HG03097 (cell line): ENCODE measurements around the gene MYLIP.

Source experiments
- ATAC-seq: cut with Tn5 transposase; IDR thresholded peaks from one replicate; pipeline ENCODE4 v1.9.1; 2021; ENCODE audit not compliant: unreplicated experiment, low FRiP score

The MYLIP gene

DNA sequence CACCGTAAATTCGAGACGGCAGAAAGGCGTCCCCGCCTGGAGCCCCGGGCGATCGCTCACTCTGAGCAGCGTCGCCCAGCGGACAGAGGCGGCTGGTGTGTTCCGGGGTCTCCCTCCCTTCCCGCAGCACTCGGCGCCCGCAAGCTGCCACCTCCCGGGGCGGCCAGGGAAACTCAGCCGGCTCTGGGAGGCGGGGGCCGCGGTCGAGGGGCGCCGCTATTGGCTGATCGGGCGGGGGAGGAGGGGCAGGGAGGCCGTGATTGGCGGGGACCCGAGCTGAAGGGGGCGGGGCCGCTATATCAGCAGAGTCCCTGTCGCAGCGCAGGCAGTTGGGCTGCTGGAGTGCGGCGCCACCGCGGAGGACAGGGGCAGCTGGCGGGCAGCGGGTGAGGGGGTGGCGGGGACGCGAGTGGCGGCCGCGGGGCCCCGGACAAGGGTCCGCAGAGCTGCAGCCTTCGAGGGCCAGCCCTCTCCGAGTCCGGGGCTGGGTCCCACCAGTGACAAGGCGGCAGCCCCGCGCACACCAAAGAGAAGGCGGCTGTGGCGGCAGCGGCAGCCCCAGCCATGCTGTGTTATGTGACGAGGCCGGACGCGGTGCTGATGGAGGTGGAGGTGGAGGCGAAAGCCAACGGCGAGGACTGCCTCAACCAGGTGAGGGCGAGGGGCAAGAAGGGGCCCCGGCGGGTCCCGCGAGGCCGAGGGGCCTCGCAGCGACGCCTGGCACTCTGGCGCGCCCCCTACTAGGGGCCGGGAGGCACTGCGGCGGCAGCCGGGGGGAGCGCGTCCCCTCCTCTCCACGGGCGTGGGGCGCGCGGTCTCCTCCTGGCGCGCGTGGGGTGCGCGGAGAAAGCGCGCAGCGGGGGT lies at the start of gene MYLIP:
Gene MYLIP, plus strand, starts transcription at position 328 of the 864 bp plus-strand sequence. Its CDS starts 237 bp downstream, at position 565.
- ATAC-seq = peak; percentile 65

DNA sequence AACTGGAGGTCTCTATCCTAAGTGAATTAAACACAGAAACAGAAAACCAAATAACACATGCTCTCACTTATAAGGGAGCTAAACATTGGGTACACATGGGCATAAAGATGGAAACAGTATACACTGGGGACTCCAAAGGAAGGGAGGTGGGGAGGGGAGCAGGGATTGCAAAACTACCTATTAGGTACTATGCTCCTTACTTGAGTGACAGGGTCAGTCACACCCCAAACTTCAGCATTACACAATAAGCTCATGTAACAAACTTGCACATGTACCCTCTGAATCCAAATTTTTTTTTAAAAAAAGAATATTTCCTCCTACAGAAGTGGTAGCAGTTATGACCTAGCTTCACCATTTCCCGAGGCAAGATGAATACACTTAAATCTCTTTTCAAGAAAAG lies 49.5 kb upstream of the MYLIP start:
- ATAC-seq = no peak

DNA sequence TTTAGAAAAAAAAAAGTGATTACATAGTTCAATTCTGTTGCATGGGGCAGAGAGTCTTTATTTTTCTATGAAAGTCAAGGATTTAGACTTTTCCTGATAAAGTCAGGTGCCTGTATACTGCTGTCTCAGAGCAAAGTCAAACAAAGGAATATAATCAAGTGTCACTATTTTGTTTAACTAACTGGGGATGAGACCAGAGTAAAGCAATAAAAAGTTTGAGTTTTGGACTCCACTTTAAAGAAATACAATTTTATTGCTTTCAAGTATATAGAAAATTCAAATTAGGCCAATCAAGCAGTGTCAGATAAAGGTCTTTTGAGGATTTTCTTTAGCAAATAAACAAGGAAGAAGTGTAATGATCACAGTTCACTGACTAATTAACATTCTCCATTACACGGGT lies 48.7 kb upstream of the MYLIP start:
- ATAC-seq = no peak

DNA sequence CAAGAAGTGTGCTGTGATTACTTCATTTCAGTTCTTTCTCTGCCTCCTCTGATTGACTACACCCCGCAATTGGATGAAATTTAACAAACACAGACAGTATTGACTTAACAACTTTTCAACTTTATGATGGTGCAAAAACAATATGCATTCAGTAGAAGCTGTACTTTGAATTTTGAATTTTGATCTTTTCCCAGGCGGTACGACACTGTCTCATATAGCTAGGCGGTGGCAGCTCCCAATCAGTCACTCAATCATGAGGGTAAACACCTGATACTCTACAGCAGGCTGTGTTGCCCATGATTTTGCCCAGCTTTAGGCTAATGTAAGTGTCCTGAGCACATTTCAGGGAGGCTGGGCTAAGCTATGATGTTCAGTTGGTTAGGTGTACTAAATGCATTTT lies 47.6 kb upstream of the MYLIP start:
- ATAC-seq = no peak

DNA sequence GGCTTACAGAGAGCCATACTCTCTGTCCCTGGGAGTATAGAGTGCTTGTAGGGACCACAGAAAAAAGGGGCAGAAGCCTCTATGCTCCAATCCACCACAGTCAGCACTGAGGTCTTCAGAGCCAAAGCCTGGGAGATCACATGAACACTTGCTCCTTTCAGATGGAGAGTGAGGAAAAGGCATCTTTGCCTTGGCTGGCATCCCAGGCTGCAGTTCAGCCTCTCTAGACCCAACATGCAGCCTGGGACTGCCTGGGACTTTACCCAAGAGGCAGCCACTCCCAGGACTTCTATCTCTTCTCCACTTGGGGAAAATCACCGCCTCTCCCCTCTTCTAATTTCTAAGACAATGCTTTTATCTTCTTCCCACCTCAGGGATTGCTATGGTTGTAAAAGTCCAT lies 46.5 kb upstream of the MYLIP start:
- no peak for ATAC-seq

DNA sequence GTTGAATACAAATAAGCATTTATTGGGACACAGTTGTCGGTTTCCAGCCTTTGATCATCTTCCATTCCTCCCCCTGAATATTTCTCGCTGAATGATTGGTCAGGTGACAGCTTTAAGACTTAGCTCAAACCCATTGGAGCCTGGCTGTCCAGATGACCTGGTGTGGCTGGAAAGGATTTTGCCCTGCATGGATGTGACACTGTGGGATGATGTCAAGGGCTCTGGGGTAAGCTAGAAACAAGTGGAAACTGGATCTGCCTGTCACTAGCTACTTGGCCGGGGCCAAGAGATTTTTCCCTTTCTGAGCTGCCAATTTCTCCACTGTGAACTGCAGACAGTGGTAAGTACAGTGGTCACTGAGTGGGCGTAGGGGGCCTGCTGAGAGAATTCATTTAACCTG lies 41.9 kb upstream of the MYLIP start:
- ATAC-seq = no peak

DNA sequence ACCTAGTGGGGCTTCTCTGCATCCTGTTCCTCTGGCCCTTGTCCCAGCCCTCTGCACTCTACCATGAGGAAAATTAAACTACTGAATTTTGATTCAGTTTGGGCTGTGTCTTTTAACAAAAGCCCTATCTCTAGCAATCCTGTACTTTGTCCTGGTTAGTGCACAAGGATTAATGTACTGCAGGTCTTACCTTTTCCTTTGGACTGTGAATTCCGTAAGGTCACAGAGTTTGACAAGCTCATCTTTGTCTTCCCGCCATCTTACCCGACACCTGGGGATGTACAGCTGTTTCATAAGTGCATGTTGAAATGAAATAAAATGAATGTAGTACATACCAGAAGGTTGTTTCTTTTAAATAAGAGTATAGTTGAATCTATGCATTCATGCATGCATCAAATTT lies 41.5 kb upstream of the MYLIP start:
- no peak for ATAC-seq

DNA sequence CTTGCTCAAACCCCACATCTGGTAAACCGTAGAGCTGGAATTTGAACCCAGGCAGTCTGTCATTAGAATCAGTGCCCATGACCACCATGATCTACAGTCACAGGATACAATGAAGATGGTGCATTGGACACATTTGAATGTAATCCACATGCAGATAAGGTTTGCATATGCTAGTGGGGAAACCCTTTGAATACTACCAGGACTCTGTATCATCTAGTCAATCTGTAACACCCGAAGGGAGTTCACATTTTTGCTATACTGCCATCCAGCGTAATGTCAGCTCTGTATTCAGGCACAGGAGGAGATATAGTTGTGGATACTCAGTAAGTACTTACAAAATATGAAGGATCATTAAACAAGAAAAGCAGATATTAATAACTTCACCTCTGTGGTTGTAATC lies 40.5 kb upstream of the MYLIP start:
- no peak for ATAC-seq

DNA sequence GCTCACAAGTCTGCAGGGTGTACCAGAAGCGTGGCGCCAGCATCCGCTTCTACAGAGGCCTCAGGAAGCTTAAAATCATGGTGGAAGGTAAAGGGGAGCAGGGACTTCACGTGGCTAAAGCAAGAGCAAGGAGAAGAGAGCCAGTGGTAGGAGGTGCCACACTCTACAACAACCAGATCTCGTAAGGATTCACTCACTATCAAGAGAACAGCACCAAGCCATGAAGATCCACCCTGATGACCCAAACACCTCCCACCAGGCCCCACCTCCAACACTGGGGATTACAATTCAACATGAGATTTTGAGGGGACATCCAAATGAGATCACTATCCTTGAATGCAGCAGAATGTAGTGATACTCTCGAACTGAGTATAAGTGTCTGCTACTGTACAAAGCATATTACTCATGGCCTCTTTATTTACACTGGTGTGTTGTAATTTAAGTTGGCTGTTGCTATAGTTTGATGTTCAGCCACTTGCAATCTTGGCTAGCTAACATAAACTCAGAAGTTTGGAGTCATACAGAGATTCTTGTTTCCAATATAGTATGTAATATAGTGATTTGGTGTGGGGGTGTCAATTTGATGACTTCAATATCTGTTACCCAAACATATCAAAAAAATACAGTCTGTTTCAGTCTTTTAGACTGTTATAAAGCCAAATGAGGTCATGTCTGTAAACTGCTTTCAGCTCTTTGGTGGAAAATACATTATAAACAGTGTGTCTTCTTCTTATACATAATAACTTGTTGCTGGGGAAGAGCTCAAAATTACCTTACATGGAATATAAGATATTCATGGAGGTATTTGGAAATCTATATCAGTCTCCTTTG lies 39.4 kb upstream of the MYLIP start:
- no peak for ATAC-seq

DNA sequence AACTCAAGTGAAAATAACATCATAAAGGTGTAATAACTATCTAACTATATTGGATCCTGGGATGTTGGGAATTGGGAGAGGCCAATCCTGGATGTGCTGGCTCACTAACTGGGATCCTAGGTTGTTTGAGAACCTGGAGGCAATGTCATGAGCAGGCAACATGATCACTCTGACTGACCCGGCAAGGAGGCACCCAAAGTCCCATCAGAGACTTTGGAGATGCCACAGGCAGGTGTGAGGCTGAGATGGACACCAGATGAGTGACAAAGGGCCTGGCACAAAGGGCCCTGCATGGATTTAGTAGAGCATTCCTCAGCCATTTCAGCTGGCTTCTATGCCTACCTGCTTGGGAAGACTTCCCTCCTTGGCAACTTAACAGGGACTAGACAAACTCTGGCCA lies 38.4 kb upstream of the MYLIP start:
- no peak for ATAC-seq

DNA sequence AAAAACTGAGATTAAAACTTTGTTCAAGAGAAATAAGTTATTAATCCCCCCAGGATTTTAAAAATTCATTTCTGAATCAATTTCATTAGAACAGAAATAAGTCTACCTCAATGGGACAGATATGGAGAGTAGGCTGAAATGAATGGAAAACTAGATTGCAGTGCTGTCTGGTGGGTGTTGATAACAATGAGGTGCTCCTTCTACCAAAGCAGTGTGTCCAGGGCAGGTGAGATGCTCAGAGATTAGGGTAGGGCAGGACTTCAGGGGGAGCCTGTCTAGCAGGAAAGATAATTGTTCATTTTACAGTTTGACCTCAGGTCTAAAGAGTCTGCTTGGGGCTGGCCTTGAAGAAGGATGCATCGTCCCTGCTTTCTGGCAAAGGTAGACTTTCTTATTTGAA lies 38.0 kb upstream of the MYLIP start:
- ATAC-seq = no peak

DNA sequence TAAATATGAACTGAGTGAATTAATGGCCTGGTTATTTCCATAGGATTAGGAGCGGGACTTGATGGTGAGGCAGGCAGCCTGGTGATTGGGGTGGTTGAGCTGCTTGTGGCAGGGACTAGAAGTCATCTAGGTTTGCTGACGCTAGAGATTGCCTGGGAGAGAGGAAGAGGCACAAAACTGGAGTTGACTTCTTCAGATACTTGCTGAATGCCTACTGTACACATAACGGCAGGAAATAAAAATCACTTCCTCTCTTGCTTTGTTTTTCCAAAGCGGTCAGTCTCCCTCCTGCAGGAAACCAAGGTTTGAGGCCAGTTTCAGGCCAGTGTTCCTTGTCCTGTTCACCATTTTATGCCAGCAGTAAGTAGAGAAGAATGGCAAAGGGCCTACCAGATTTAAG lies 36.7 kb upstream of the MYLIP start:
- ATAC-seq = no peak

DNA sequence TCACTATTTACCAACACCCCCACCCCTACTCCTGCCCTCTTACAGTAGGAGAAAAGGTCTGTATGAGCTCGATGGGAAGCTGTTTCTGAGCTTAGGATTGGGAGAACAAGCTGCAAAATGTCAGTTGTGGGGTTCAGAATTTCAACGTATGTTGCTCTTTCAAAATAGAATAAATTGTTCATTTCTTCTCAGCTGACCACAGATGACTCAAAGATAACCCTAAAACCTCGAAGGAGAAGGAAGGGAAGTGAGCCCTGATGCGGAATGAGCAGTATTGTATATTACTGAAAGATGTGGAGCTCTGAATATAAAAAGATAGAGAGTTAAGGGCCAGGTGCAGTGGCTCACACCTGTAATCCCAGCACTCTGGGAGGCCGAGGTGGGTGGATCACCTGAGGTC lies 35.9 kb upstream of the MYLIP start:
- ATAC-seq = no peak

DNA sequence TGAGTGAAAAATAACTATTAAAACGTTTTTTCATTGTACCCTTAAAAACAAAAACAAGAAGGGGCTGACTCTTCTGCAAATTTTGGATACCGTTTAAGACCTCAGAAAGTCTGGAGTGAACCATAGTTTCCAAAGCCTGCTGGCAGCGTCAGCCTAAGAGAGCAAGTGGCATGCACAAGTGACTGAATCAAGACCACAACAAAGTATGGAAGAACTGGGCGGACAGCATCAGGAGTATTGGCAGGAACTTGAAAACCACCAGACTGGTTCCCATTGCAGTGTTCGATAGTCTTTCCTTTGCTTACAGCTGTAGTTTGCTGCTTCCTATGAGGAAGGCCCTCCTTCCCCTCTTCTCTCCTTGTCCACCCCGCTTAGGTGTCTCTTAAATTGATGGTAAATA lies 33.7 kb upstream of the MYLIP start:
- ATAC-seq = no peak

DNA sequence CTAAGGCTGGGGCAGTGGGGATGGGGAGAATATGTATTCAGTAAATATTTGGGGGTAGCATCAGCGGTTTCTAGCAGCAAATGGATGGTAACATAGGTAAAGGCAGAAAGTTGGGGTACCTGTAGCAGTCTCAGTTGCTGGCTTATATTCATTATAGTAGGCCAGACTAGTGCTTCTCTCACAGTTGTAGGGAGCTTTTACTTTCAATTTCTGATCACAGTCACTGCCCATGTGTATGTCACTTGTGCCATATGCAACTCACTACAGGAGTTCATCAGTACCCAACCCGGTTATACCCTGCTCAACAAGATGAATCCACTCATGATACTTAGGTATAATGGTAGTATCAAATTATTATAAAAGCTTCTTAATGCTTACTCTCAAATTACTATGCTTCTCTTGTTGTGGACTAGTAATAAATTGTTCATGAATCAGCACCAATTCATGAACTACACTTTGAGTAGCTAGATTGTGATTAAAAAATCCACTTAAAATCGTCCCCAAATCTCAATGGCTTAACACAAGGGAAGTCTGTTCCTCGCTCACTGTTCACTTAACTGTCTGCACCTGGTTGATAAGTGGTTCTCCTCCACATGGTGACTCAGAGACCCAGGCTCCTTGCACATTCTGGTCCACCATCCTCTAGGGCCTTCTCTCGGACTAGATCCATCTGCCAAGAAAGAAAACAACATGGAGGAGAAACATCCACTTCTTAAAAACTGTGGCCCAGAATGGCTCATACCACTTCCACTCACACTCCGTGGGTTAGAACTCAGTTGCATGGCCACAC lies 31.3 kb upstream of the MYLIP start:
- ATAC-seq = peak; percentile 50

DNA sequence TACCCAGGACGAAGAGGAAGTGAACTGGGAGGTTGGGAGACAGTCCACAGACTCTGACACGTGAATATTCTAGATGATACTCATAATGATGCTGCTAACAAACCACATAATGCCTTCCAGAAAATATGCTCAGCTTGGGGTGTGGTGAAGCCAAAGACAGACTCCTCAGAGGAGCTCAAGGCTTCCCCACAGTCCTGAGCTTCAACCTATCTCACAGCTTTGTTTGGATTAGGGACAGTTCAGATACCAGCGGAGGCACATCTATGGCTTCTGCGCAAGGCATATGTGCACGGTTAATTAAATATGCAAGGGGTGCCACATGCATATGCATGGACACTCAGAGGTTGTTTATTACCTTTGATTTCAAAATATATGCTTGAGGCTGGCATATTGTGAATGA lies 30.7 kb upstream of the MYLIP start:
- ATAC-seq = no peak

DNA sequence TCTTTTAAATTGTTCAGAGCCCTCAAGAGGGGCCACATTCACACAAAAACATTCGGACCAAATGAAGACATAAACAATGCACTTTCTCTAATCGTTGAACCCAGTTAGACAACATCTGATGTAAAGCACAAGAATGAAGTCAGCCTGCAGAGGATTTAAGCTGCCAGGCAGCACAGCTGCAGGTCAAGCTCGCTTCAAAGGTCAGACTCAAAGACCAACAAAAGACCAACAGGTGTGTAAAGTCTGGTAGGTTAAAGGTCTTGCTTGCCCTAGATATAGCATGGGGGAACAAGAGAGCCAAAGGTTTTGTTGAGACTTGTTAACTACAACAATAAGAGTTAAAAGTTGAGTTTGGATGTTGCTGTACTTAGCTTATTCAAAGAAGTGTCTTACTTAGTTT lies 26.7 kb upstream of the MYLIP start:
- ATAC-seq = no peak

DNA sequence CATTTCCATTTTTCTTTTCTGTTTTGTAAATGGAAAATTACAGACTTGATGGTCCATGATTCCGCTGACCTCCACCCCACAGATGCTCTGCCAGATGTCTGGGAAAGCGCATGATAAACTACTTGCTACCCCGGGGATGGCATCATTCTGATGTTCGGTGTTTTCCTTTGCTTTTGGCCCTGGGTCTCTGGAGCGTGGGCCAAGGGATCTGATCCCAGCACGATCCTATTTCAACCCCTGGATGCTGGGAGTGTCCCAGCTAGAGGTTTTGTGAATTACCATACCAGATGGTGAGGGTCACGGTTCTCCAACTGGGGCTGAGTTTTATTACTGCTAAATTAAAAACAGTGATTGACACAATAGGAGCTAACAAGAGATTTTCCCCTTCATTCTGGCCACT lies 25.2 kb upstream of the MYLIP start:
- no peak for ATAC-seq

DNA sequence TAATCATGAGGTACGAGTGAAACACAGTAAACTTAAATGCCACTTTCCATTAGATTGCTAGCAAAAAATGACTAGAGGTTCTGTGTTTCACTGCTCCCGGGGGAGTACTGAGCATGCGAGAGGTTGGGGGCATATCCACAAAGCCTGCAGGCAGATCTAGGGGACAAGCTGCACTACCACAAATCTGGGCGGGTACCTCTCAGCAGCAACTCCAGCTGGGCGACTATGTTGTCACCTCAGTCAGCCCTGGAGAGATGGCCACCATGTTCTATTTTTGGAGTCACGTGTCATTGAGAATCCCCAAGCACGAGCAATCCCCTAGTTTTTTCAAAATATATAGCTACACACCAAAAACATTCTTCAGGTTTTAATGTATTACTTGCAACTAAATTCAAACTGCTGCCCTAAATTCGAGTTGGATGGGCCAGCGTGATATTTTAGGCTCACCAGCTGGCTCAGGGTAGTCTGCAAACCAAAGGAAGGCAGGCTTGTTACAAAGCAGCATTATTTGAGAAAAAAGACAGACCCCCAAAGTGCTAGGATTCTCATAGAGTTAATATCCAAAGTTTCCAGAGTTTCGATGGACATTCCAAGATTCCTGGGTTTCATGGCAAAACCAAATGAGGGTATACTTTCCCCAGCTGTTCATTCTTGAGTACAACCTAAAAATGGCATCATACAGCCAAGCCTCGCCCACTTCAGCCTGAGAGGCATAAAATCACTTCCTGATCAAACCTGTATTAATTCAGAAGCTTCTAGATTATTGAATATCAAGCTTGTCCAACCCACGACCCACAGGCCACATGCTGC lies 24.1 kb upstream of the MYLIP start:
- no peak for ATAC-seq

DNA sequence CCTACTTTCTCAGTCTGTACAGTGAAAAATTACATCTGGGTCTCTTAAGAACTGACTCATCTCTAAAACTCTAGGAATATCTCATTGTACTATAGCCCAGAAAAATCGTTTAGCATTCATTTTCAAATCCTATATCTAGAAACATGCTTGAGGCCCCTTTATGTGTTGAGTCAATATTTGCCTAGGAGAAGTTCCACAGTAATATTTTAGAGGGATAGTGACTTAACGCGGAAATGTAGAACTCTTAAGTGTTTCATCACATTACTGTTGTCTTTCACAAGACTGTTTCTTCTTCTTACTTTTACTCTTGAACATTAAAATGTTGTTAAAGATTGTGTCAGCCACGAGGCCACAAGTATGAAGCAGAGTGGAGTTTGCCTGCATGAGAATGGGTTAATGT lies 23.0 kb upstream of the MYLIP start:
- ATAC-seq = no peak
